Brain microvascular endothelial cell (primary cell): ENCODE data around the gene RNF208.

ENCODE experiments used
- DNase-seq: peaks from one replicate; pipeline ENCODE4 v3.0.0-alpha.2; 2020
- H3K27ac ChIP-seq: fragments of 250-450 bp; sonication (Bioruptor Pico); 2 replicates; pipeline ENCODE4 v1.5.1; 2020; ENCODE audit warnings: mild to moderate bottlenecking, moderate library complexity
- H3K27me3 ChIP-seq: fragments of 250-450 bp; sonication (Bioruptor Pico); replicated peaks from 2 replicates; pipeline ENCODE4 v1.5.1; 2020; ENCODE audit warnings: mild to moderate bottlenecking
- H3K36me3 ChIP-seq: fragments of 250-450 bp; sonication (Bioruptor Pico); replicated peaks from 2 replicates; pipeline ENCODE4 v1.5.1; 2020; ENCODE audit warnings: mild to moderate bottlenecking
- H3K4me3 ChIP-seq: 2 replicates; pipeline ENCODE4 v1.5.1; 2011; ENCODE audit warnings: low read depth, mild to moderate bottlenecking, control low read depth, low read length, moderate library complexity
- CTCF ChIP-seq: IDR thresholded peaks from 2 replicates; pipeline ENCODE4 v1.5.1; 2011; ENCODE audit warnings: low read depth, mild to moderate bottlenecking, moderate library complexity, low read length, control low read depth, inconsistent platforms; ENCODE audit errors: missing control alignments
- in situ Hi-C: cut with HindIII; loops from 2 replicates; pipeline ENCODE4 v1.10.0; 2017; ENCODE audit warnings: low sequenced_read_pairs, low pct_ligation_motif_present

Gene RNF208

DNA sequence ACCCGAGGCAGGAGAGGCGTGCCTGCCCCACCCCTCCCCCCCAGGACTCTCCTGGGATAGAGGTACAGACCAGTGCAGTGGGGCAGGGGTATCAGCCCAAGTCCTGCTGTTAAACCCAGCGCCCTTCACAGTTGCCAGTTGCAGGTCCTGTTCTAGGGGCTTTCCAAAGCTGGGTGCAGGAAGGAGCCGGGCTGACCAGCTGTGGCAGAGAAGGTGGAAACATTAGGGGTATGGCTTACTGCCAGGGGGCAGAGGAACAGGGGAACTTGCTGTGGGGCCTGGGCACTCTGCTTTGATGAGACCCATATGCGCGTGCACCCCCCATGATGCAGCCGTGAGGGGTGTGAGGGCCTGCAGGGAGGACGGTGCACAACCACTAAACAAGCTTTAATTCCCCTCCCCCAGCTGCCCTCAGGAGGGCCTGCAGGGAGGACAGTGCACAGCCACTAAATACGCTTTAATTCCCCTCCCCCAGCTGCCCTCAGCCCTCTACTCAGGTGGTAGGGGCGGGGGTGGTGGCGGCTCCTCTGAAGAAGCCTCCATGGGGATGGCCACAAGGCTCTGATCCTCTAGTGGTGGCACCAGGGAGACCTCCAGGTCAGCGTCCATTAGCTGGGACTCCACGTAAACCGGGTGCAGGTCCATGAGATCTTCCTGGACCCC is 51.4 kb downstream of the RNF208 start:
- no peak for TF ChIP-seq CTCF
- Histone ChIP-seq H3K4me3 (no peak overlapping the region), H3K27ac (no peak overlapping the region), H3K36me3 (no peaks in the 10 kb centered on the region), H3K27me3 (peaks cover 61% of the 10 kb centered on the region)
- in situ Hi-C loops: no loop called here
- DNase-seq: no peak
